ENCODE results near the gene FAM174C.

Gene FAM174C

DNA sequence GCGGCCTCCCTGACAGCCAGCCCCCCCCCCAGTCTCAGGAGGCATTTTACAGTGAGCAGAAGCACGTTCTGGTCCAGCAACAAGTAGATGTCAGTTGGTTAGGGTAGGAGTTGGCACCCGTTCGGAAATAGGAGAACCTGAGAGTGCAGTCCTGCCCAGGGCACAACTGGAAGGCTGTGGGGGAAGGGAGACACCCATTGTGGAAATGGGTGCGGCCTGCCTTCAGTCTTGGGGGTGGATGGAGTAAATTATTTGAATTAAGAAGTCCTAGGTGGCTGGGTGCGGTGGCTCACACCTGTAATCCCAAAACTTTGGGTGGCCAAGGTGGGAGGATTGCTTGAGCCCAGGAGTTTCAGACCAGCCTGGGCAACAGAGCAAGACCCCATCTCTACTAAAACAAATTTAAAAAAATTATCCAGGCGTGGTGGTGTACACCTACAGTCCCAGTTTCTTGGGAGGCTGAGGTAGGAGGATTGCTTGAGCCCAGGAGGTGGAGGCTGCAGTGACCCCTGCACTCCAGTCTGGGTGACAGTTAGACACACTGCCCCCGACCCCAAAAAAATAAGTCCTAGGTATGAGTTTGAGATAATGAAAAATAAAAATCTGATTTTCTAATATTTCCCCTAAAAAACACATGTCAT is 5.0 kb upstream of the FAM174C start:
- H3K4me3 ChIP-seq (ENCODE audit: low read depth, low read length): peak overlapping the region; percentile 44
- POLR2A ChIA-PET: interaction anchor here (1.7 to 7.7 kb wide), 4 partner anchors 14 to 41 kb away, joined by 6 to 407 read pairs (median 119); partner anchors contain the start of gene ATP5F1D
- CTCF ChIA-PET: interaction anchor here (11.3 kb wide), 1 partner anchor 26 kb away, joined by 299 read pairs; no protein-coding TSS in a partner anchor
- peak overlapping the region; percentile 99 for H3K27ac ChIP-seq (ENCODE audit: extremely low read depth, low read depth, low read length)
- H3K4me1 ChIP-seq (ENCODE audit: control insufficient read depth, insufficient read depth, low read length): peaks cover 25% of the 10 kb centered on the region
- peaks cover 4 to 54% of the 10 kb centered on the region in 2 experiments; a peak in 2 of 3 replicates for H3K36me3 ChIP-seq (ENCODE audit: control insufficient read depth in 2 of 2, insufficient read depth in 1 of 2, low read length in 2 of 2)
- no peak for TF ChIP-seq ZBTB8A (tag by site-specific recombination; IDR thresholded peaks at IDR 0.05)
- peak; percentile 96 for TF ChIP-seq ZNF121 (tag by site-specific recombination; IDR thresholded peaks at IDR 0.05)
- no peak for TF ChIP-seq HOXD13 (CRISPR knock-in tag; IDR thresholded peaks at IDR 0.05; ENCODE audit: borderline replicate concordance)
- TF ChIP-seq SP3 (tag by site-specific recombination; IDR thresholded peaks at IDR 0.05): peak; percentile 11; the same call in 1 of the 2 replicates
- no peak for TF ChIP-seq ZNF585B (tag by site-specific recombination; IDR thresholded peaks at IDR 0.05)
- peak; percentile 94 for TF ChIP-seq SCRT2 (tag by site-specific recombination; IDR thresholded peaks at IDR 0.05)
- peak; percentile 80; the same call in 1 of the 2 replicates for TF ChIP-seq SCRT1 (tag by site-specific recombination; IDR thresholded peaks at IDR 0.05; ENCODE audit: borderline replicate concordance)
- no peaks in the 10 kb centered on the region for H3K9me3 ChIP-seq (ENCODE audit: control insufficient read depth, insufficient read depth, low read depth, low read length)

DNA sequence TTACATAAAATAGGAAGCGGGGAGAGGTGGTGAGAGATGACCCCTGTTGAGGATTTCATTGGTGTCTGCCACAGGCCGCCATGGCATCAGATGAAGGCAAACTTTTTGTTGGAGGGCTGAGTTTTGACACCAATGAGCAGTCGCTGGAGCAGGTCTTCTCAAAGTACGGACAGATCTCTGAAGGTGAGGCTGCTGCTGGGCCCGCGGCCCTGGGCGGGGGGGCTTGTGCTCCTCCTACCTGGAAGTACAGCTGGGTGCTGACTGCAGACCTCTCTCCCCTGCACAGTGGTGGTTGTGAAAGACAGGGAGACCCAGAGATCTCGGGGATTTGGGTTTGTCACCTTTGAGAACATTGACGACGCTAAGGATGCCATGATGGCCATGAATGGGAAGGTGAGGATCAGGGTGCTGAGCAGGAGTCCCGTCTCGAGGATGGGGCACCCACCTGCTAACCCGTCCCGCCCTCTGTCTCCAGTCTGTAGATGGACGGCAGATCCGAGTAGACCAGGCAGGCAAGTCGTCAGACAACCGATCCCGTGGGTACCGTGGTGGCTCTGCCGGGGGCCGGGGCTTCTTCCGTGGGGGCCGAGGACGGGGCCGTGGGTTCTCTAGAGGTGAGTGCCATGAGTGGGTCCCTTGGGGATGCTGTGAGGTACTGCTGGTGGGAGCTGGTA is 4.3 kb upstream of the FAM174C start:
- H3K9me3 ChIP-seq (ENCODE audit: control insufficient read depth, insufficient read depth, low read depth, low read length): no peaks in the 10 kb centered on the region
- H3K4me1 ChIP-seq (ENCODE audit: control insufficient read depth, insufficient read depth, low read length): peaks cover 22% of the 10 kb centered on the region
- CTCF ChIA-PET: interaction anchor here (0.7 kb wide), 1 partner anchor 16 kb away, joined by 3 read pairs; no protein-coding TSS in a partner anchor
- H3K4me3 ChIP-seq (ENCODE audit: low read depth, low read length): no peak overlapping the region
- peaks cover 4 to 54% of the 10 kb centered on the region in 2 experiments; a peak in 2 of 3 replicates for H3K36me3 ChIP-seq (ENCODE audit: control insufficient read depth in 2 of 2, insufficient read depth in 1 of 2, low read length in 2 of 2)
- POLR2A ChIA-PET: no interaction called here
- peak; percentile 70; the same call in 1 of the 2 replicates for TF ChIP-seq ZNF10 (tag by site-specific recombination; IDR thresholded peaks at IDR 0.05)
- TF ChIP-seq KLF10 (tag by site-specific recombination; IDR thresholded peaks at IDR 0.05): no peak
- TF ChIP-seq ZNF555 (tag by site-specific recombination; conservative IDR thresholded peaks at IDR 0.05): no peak
- H3K27ac ChIP-seq (ENCODE audit: extremely low read depth, low read depth, low read length): peak overlapping the region; percentile 99

DNA sequence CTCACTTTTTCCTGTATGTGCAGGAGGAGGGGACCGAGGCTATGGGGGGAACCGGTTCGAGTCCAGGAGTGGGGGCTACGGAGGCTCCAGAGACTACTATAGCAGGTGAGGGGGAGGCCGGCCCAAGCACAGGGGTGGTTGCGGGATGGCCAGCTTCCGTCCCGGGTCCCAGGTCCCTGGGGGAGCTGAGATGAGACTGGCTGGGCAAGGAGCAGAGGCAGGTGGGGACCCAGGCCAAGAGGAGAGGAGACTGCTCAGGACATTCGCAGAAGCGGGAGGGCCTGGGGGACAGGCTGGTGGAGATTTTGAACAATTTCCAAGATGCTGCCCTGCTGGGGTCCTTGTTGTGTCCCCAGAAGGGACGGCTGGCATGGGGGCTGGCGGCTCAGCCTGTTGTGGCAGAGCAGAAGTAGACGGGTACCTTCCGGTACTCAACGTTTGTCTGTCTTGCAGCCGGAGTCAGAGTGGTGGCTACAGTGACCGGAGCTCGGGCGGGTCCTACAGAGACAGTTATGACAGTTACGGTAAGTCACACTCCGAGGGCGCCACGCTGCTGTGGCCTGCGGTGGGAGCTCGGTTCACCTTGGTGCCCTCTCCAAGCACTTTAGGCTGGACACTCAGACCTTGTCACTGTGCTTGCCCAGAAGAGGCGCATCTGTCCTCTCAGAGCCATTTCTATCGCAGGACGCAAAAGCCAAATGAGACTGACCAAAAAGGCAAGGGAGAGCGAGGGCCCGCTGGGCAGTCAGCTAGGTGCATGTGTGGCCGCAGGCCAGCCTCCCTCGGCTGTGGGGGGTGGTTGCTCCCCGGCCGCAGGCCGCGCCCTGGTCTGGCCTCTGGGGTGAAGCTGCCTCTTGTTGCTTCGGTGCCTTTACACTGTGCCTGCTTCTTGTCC is 3.6 kb upstream of the FAM174C start:
- Histone ChIP-seq H3K9me3 (ENCODE audit: control insufficient read depth, insufficient read depth, low read depth, low read length) (no peaks in the 10 kb centered on the region), H3K4me3 (ENCODE audit: low read depth, low read length) (no peak overlapping the region), H3K27ac (ENCODE audit: extremely low read depth, low read depth, low read length) (peak overlapping the region; percentile 99), H3K4me1 (ENCODE audit: control insufficient read depth, insufficient read depth, low read length) (peaks cover 23% of the 10 kb centered on the region), H3K36me3 (ENCODE audit: control insufficient read depth in 2 of 2, insufficient read depth in 1 of 2, low read length in 2 of 2) (peaks cover 4 to 57% of the 10 kb centered on the region in 2 experiments; a peak in 2 of 3 replicates)
- ChIA-PET POLR2A (interaction anchor here (1.0 to 2.8 kb wide), 3 partner anchors 19 to 172 kb away, joined by 6 to 22 read pairs (median 7); no protein-coding TSS in a partner anchor), CTCF (interaction anchor here (0.7 to 2.8 kb wide), 2 partner anchors 16 to 28 kb away, joined by 3 to 23 read pairs; no protein-coding TSS in a partner anchor)
- TF ChIP-seq KLF1 (tag by site-specific recombination; IDR thresholded peaks at IDR 0.05): no peak
- TF ChIP-seq BCL11B (tag by site-specific recombination; IDR thresholded peaks at IDR 0.05; ENCODE audit: low read depth): peak; percentile 74
- no peak for TF ChIP-seq ZNF202 (tag by site-specific recombination; IDR thresholded peaks at IDR 0.05; ENCODE audit: borderline replicate concordance)
- TF ChIP-seq ZNF366 (tag by site-specific recombination; conservative IDR thresholded peaks at IDR 0.05): no peak
- TF ChIP-seq ZNF423 (tag by site-specific recombination; IDR thresholded peaks at IDR 0.05): no peak
- TF ChIP-seq RBAK (tag by site-specific recombination; IDR thresholded peaks at IDR 0.05): no peak
- peak; percentile 18; the same call in 1 of the 2 replicates for TF ChIP-seq WT1 (tag by site-specific recombination; IDR thresholded peaks at IDR 0.05)
- no peak for TF ChIP-seq KLF16 (tag by site-specific recombination; IDR thresholded peaks at IDR 0.05)
- TF ChIP-seq HOXA7 (CRISPR knock-in tag; IDR thresholded peaks at IDR 0.05; ENCODE audit: borderline replicate concordance): no peak
- TF ChIP-seq ZNF600 (tag by site-specific recombination; IDR thresholded peaks at IDR 0.05): peak; percentile 58
- no peak for TF ChIP-seq YY1 (tag by site-specific recombination; IDR thresholded peaks at IDR 0.05)
- no peak for TF ChIP-seq ZNF677 (tag by site-specific recombination; IDR thresholded peaks at IDR 0.05)
- TF ChIP-seq ZNF510 (tag by site-specific recombination; IDR thresholded peaks at IDR 0.05; ENCODE audit: insufficient replicate concordance): no peak
